A549 (cell line): ENCODE measurements around the gene STAMBPL1.

Experiments used
- CTCF ChIP-seq: fragments of >200 bp; sonication (Bioruptor Twin); formaldehyde crosslinking; IDR thresholded peaks from 3 replicates; pipeline ENCODE4 v1.5.1; 2016
- HOXA7 ChIP-seq: fragments of 250-450 bp; sonication (Bioruptor Pico); IDR thresholded peaks from 2 replicates; pipeline ENCODE4 v1.5.0; 2020; ENCODE audit warnings: mild to moderate bottlenecking, moderate library complexity

GRCh38 chr10:88918191-88918905, 38.3 kb downstream of the STAMBPL1 start:
- no peak for TF ChIP-seq CTCF
- TF ChIP-seq HOXA7, result no peak
